B cell (primary cell): ENCODE results near the gene HOOK1. TPM values are rescaled to one million over a fixed set of nuclear protein-coding genes. Genes with fewer than 3 reads are reported as not detected.

Experiments
- ATAC-seq: fragments of 200-7000 bp; cut with Tn5 transposase; one replicate; pipeline ENCODE4 v1.10.0; 2021; ENCODE audit warnings: low read depth, mild to moderate bottlenecking, moderate number of reproducible peaks, moderate library complexity
- CTCF ChIA-PET: fragments of 350-600 bp; sonication (Branson Sonifier 250); formaldehyde crosslinking; loops from one replicate; lab custom pipeline; 2021; ENCODE audit warnings: antibody characterized with exemption, inconsistent platforms; lab: Charles Lee
- POLR2A ChIA-PET: fragments of 350-600 bp; sonication (Branson Sonifier 250); formaldehyde crosslinking; loops from one replicate; lab custom pipeline; 2021; ENCODE audit warnings: antibody characterized with exemption; lab: Charles Lee
- DNase-seq: peaks from one replicate; pipeline ENCODE4 v3.0.0; 2013
- H2AFZ ChIP-seq: 2 replicates; pipeline ENCODE4 v1.6.1; 2012; ENCODE audit warnings: mild to moderate bottlenecking, low read depth, low read length; ENCODE audit not compliant: insufficient read depth, poor library complexity, severe bottlenecking
- H3K27ac ChIP-seq, 2 donors: 1 replicate in 1 of 2; 2 replicates in 1 of 2; pipeline ENCODE4 v1.5.1; 2012 to 2013; ENCODE audit warnings: low read length in 2 of 2, mild to moderate bottlenecking in 2 of 2, moderate library complexity in 1 of 2
- H3K27me3 ChIP-seq, 4 experiments: fragments of 200-600 bp in 1 of 4; sonication (generic) in 1 of 4; replicated peaks in 1 of 4; 1 replicate in 2 of 4; 2 replicates in 2 of 4; pipeline versions ENCODE4 v1.6.1 to v1.7.0; 2013 to 2016; ENCODE audit warnings: low read length in 3 of 4, mild to moderate bottlenecking in 2 of 4, mixed read lengths in 1 of 4, moderate library complexity in 1 of 4; ENCODE audit not compliant: insufficient read depth in 4 of 4, control insufficient read depth in 3 of 4; ENCODE audit errors: control extremely low read depth in 1 of 4
- H3K36me3 ChIP-seq, 2 experiments: replicated peaks in 1 of 2; 1 replicate in 1 of 2; 2 replicates in 1 of 2; pipeline versions ENCODE4 v1.6.1 to v1.7.1; 2013; ENCODE audit warnings: low read length in 1 of 2; ENCODE audit not compliant: insufficient read depth in 2 of 2, control insufficient read depth in 1 of 2; ENCODE audit errors: control extremely low read depth in 1 of 2, extremely low read depth in 1 of 2
- H3K4me1 ChIP-seq, 2 donors: fragments of 200-600 bp in 1 of 2; sonication (generic) in 1 of 2; 1 replicate in 1 of 2; 2 replicates in 1 of 2; pipeline versions ENCODE4 v1.5.1 to v1.6.1; 2013 to 2017; ENCODE audit warnings: low read length in 2 of 2; ENCODE audit not compliant: control insufficient read depth in 2 of 2, insufficient read depth in 2 of 2
- H3K4me2 ChIP-seq: replicated peaks from 2 replicates; pipeline ENCODE3; 2012; ENCODE audit warnings: mild to moderate bottlenecking, low read depth, low read length; ENCODE audit not compliant: poor library complexity, severe bottlenecking
- H3K4me3 ChIP-seq, 5 experiments: fragments of 200-600 bp in 1 of 5; sonication (generic) in 1 of 5; 1 replicate in 3 of 5; 2 replicates in 2 of 5; pipeline versions ENCODE4 v1.5.1 to v1.7.0; 2011 to 2016; ENCODE audit warnings: low read length in 4 of 5, mild to moderate bottlenecking in 4 of 5, low read depth in 2 of 5, control low read depth in 1 of 5, moderate library complexity in 1 of 5; ENCODE audit not compliant: insufficient read depth in 1 of 5; ENCODE audit errors: control extremely low read depth in 1 of 5, extremely low read depth in 1 of 5
- H3K79me2 ChIP-seq: fragments of 200-600 bp; sonication (generic); one replicate; pipeline ENCODE4 v1.6.0; 2016; ENCODE audit warnings: low read length; ENCODE audit not compliant: control insufficient read depth, insufficient read depth
- H3K9ac ChIP-seq: fragments of 200-600 bp; sonication (generic); 2 replicates; pipeline ENCODE4 v1.6.1; 2017; ENCODE audit warnings: mild to moderate bottlenecking, low read length, moderate library complexity
- H3K9me3 ChIP-seq, 3 donors: one replicate each; pipeline versions ENCODE4 v1.6.1 to v1.7.1; 2013; ENCODE audit warnings: low read length in 2 of 3; ENCODE audit not compliant: control insufficient read depth in 2 of 3, insufficient read depth in 1 of 3; ENCODE audit errors: control extremely low read depth in 1 of 3
- H4K20me1 ChIP-seq: 2 replicates; pipeline ENCODE4 v1.6.0; 2012; ENCODE audit warnings: mild to moderate bottlenecking, low read length; ENCODE audit not compliant: insufficient read depth, control insufficient read depth, poor library complexity, severe bottlenecking
- H3K27ac Mint-ChIP-seq: one replicate; pipeline ENCODE4 v1.8.0; 2021; ENCODE audit warnings: mixed read lengths
- H3K27me3 Mint-ChIP-seq: one replicate; pipeline ENCODE4 v1.8.0; 2021; ENCODE audit warnings: mixed read lengths
- H3K4me1 Mint-ChIP-seq: one replicate; pipeline ENCODE4 v1.8.0; 2021; ENCODE audit warnings: mixed read lengths
- H3K4me3 Mint-ChIP-seq: one replicate; pipeline ENCODE4 v1.8.0; 2021; ENCODE audit warnings: mixed read lengths
- H3K9me3 Mint-ChIP-seq: one replicate; pipeline ENCODE4 v1.8.0; 2022; ENCODE audit warnings: mixed read lengths; ENCODE audit not compliant: insufficient read depth
- EZH2 ChIP-seq: IDR thresholded peaks from 2 replicates; pipeline ENCODE4 v1.6.1; 2012; ENCODE audit warnings: borderline replicate concordance, low read depth, mild to moderate bottlenecking, moderate library complexity, low read length; ENCODE audit not compliant: insufficient read depth, poor library complexity, severe bottlenecking
- WGBS: methylation state at CpG from one replicate; pipeline ENCODE4 v1.1.5; 2013; ENCODE audit warnings: missing lambda C conversion rate; ENCODE audit not compliant: insufficient coverage; 5-methylcytosine and 5-hydroxymethylcytosine counted together
- intact Hi-C: fragments of 100-400 bp; cut with micrococcal nuclease; formaldehyde crosslinking; loops from one replicate; pipeline ENCODE4 v1.10.0; 2022
- polyA plus RNA-seq: library from polyadenylated mRNA; depleted of rRNA; stranded (reverse); fragments of >200 nt; gene quantifications from 2 replicates; pipeline ENCODE4 v1.2.3, GENCODE V29; 2012
- total RNA-seq, 2 donors: library from RNA; stranded (reverse); fragments of 120-200 nt in 1 of 2; gene quantifications; 1 replicate in 1 of 2; 2 replicates in 1 of 2; pipeline versions ENCODE4 v1.2.3 to v1.2.4, GENCODE V29; 2013 to 2022
- TF ChIP-seq, protein P1 (sequence below): fragments of 200-600 bp; IDR thresholded peaks from one replicate; pipeline ENCODE4 v1.8.0; 2022; ENCODE audit warnings: antibody characterized with exemption, mild to moderate bottlenecking

HOOK1 gene
- total and polyA plus RNA-seq, 2 donors (not counting 1 experiment from before 2014, with no cell fraction given), result 2.0 to 12.0 TPM

- H3K4me3 Mint-ChIP-seq, result no peak overlapping the region
- Histone ChIP-seq H3K4me3 (peak overlapping the region; percentile 15 to 74 (median 66)), H3K4me2 (peak overlapping the region; percentile 92), H3K9me3 (no peaks in the 10 kb centered on the region), H3K4me1 (peaks cover 11 to 17% of the 10 kb centered on the region in 2 donors), H3K79me2 (no peaks in the 10 kb centered on the region), H3K27ac (peak overlapping the region; percentile 31 to 65), H3K36me3 (no peaks in the 10 kb centered on the region), H2AFZ (peak overlapping the region; percentile 85), H4K20me1 (no peaks in the 10 kb centered on the region), H3K9ac (peak overlapping the region; percentile 88), H3K27me3 (peaks cover 0 to 8% (median 0%) of the 10 kb centered on the region in 4 experiments)
- POLR2A ChIA-PET, result no interaction called here
- TF ChIP-seq EZH2, result no peak
- TF ChIP-seq, protein P1, sequence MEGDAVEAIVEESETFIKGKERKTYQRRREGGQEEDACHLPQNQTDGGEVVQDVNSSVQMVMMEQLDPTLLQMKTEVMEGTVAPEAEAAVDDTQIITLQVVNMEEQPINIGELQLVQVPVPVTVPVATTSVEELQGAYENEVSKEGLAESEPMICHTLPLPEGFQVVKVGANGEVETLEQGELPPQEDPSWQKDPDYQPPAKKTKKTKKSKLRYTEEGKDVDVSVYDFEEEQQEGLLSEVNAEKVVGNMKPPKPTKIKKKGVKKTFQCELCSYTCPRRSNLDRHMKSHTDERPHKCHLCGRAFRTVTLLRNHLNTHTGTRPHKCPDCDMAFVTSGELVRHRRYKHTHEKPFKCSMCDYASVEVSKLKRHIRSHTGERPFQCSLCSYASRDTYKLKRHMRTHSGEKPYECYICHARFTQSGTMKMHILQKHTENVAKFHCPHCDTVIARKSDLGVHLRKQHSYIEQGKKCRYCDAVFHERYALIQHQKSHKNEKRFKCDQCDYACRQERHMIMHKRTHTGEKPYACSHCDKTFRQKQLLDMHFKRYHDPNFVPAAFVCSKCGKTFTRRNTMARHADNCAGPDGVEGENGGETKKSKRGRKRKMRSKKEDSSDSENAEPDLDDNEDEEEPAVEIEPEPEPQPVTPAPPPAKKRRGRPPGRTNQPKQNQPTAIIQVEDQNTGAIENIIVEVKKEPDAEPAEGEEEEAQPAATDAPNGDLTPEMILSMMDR, result no peak
- 13% methylated on average over 42 of the region's 50 CpGs for WGBS
- no peaks in the 10 kb centered on the region for H3K9me3 Mint-ChIP-seq
- ATAC-seq (peak; percentile 93), DNase-seq (peak; percentile 95)
- intact Hi-C loops, result loop anchor here (10.0 kb wide), 2 partner anchors 520 to 1270 kb away; partner anchors contain the start of genes FGGY and OMA1
- H3K4me1 Mint-ChIP-seq, result peaks cover 4% of the 10 kb centered on the region
- CTCF ChIA-PET, result interaction anchor here (0.8 kb wide), 1 partner anchor 53 kb away, joined by 3 read pairs; no protein-coding TSS in a partner anchor
- peak overlapping the region; percentile 89 for H3K27ac Mint-ChIP-seq
- peaks cover 12% of the 10 kb centered on the region for H3K27me3 Mint-ChIP-seq
Observed at GRCh38 chr1:59814180-59814900, 409 bp upstream of the HOOK1 start.

DNA sequence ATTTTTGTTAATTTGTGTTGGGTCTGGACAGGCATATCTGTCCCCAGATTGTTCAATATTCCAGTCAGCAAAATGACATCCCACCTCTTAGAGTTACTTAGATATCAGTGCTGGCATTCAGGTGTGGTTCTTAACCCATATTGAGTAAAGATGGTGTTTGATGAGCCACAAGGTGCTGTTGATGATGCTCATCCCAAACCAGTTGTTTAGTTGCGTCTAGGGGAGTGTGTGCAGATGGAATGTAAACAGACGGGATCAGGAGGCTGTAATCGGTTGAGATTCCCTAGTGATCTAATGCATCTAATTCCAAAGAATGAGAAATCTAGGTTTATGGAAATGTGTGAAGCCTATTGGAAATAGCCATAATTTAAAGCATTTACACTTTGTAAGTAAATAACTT is 1.1 kb downstream of the HOOK1 start:
- no peak overlapping the region for H3K4me3 ChIP-seq
- Mint-ChIP-seq H3K4me3 (no peak overlapping the region), H3K27me3 (no peaks in the 10 kb centered on the region), H3K9me3 (no peaks in the 10 kb centered on the region), H3K4me1 (peaks cover 4% of the 10 kb centered on the region), H3K27ac (no peak overlapping the region)
- intact Hi-C loops, result loop anchor here (10.0 kb wide), 2 partner anchors 521 to 1271 kb away; partner anchors contain the start of genes FGGY and OMA1
- peaks cover 0 to 8% (median 0%) of the 10 kb centered on the region in 4 experiments for H3K27me3 ChIP-seq
- no peaks in the 10 kb centered on the region for H3K9me3 ChIP-seq
- POLR2A ChIA-PET, result no interaction called here
- H4K20me1 ChIP-seq, result no peaks in the 10 kb centered on the region
- no peaks in the 10 kb centered on the region for H3K79me2 ChIP-seq
- peak overlapping the region; percentile 92 for H3K4me2 ChIP-seq
- H3K27ac ChIP-seq, result no peak overlapping the region
- CTCF ChIA-PET, result no interaction called here
- H3K36me3 ChIP-seq, result no peaks in the 10 kb centered on the region
- H3K9ac ChIP-seq, result no peak overlapping the region
- no CpG with 5 or more reads among the region's 3 CpGs for whole genome bisulfite sequencing
- peak; percentile 6 for DNase-seq
- no peak overlapping the region for H2AFZ ChIP-seq
- H3K4me1 ChIP-seq, result peaks cover 11 to 17% of the 10 kb centered on the region in 2 donors
- ATAC-seq, result no peak
- TF ChIP-seq, protein P1, result no peak
- TF ChIP-seq EZH2, result no peak
